PFSK-1 (cell line): ENCODE measurements around the gene TYROBP.

Experiments used
- FOXP2 ChIP-seq: optimal IDR thresholded peaks from 2 replicates; pipeline ENCODE3; 2011; ENCODE audit warnings: borderline replicate concordance, control low read depth, inconsistent platforms; ENCODE audit not compliant: insufficient read depth; ENCODE audit errors: extremely low read length, extremely low read depth
- POLR2AphosphoS5 ChIP-seq: IDR thresholded peaks from 2 replicates; pipeline ENCODE4 v1.6.1; 2012; ENCODE audit warnings: low read depth, mild to moderate bottlenecking, control low read depth, low read length, moderate library complexity
- REST ChIP-seq, 2 experiments: IDR thresholded peaks; 2 replicates each; pipeline versions ENCODE4 v1.6.1 to v1.8.0; 2011 to 2012; ENCODE audit warnings: low read depth in 2 of 2, low read length in 2 of 2, control low read depth in 1 of 2, inconsistent platforms in 1 of 2, mild to moderate bottlenecking in 1 of 2, moderate library complexity in 1 of 2; ENCODE audit not compliant: insufficient read depth in 1 of 2
- SIN3A ChIP-seq: IDR thresholded peaks from 2 replicates; pipeline ENCODE4 v1.6.1; 2012; ENCODE audit warnings: mild to moderate bottlenecking, low read length, moderate library complexity, borderline replicate concordance; ENCODE audit not compliant: insufficient read depth
- TAF1 ChIP-seq: IDR thresholded peaks from 2 replicates; pipeline ENCODE4 v1.6.1; 2012; ENCODE audit warnings: low read length, control low read depth, borderline replicate concordance; ENCODE audit not compliant: insufficient read depth

TYROBP gene

GRCh38 chr19:35861640-35862160 lies 46.4 kb downstream of the TYROBP start:
- TF ChIP-seq POLR2AphosphoS5, result no peak
- no peak for TF ChIP-seq SIN3A
- TF ChIP-seq TAF1, result no peak
- no peak for TF ChIP-seq FOXP2
- no peak for TF ChIP-seq REST (IDR thresholded peaks at IDR 0.05; ENCODE audit: insufficient read depth in 1 of 2, low read depth in 2 of 2, low read length in 2 of 2)

GRCh38 chr19:35860818-35861639 lies 47.1 kb downstream of the TYROBP start:
- TF ChIP-seq FOXP2 (no peak), POLR2AphosphoS5 (no peak), REST (IDR thresholded peaks at IDR 0.05; ENCODE audit: insufficient read depth in 1 of 2, low read depth in 2 of 2, low read length in 2 of 2) (no peak), TAF1 (no peak), SIN3A (no peak)

- no peak for TF ChIP-seq SIN3A
- no peak for TF ChIP-seq POLR2AphosphoS5
- no peak for TF ChIP-seq FOXP2
- no peak for TF ChIP-seq TAF1
- no peak for TF ChIP-seq REST (IDR thresholded peaks at IDR 0.05; ENCODE audit: insufficient read depth in 1 of 2, low read depth in 2 of 2, low read length in 2 of 2)
Measured at GRCh38 chr19:35860436-35860817, 47.7 kb downstream of the TYROBP start.

GRCh38 chr19:35859414-35859813 lies 48.7 kb downstream of the TYROBP start:
- TF ChIP-seq POLR2AphosphoS5 (no peak), REST (IDR thresholded peaks at IDR 0.05; ENCODE audit: insufficient read depth in 1 of 2, low read depth in 2 of 2, low read length in 2 of 2) (no peak), FOXP2 (no peak), SIN3A (no peak), TAF1 (no peak)
